ENCODE results near the gene SLC45A1.

The SLC45A1 gene

GRCh38 chr1:8281843-8282509 lies 35.9 kb upstream of the SLC45A1 start:
- no peak for TF ChIP-seq CTCF (IDR thresholded peaks at IDR 0.05; ENCODE audit: borderline replicate concordance, control extremely low read depth, extremely low read depth, insufficient read depth, missing control alignments)
- in situ Hi-C loops (cut with MboI; ENCODE audit: low sequenced_read_pairs, unreplicated experiment) = no loop called here
- no peak for DNase-seq (ENCODE audit: low spot score)

- DNase-seq (ENCODE audit: low spot score) = peak; percentile 82
- in situ Hi-C loops (cut with MboI; ENCODE audit: low sequenced_read_pairs, unreplicated experiment) = no loop called here
- TF ChIP-seq CTCF (IDR thresholded peaks at IDR 0.05; ENCODE audit: borderline replicate concordance, control extremely low read depth, extremely low read depth, insufficient read depth, missing control alignments) = no peak
Observed at GRCh38 chr1:8283058-8283884, 34.6 kb upstream of the SLC45A1 start.

GRCh38 chr1:8284127-8284526 lies 33.8 kb upstream of the SLC45A1 start:
- in situ Hi-C loops (cut with MboI; ENCODE audit: low sequenced_read_pairs, unreplicated experiment) = no loop called here
- no peak for TF ChIP-seq CTCF (IDR thresholded peaks at IDR 0.05; ENCODE audit: borderline replicate concordance, control extremely low read depth, extremely low read depth, insufficient read depth, missing control alignments)

GRCh38 chr1:8285103-8285502 lies 32.8 kb upstream of the SLC45A1 start:
- in situ Hi-C loops (cut with MboI; ENCODE audit: low sequenced_read_pairs, unreplicated experiment) = no loop called here
- no peak for DNase-seq (ENCODE audit: low spot score)
- no peak for TF ChIP-seq CTCF (IDR thresholded peaks at IDR 0.05; ENCODE audit: borderline replicate concordance, control extremely low read depth, extremely low read depth, insufficient read depth, missing control alignments)

More at GRCh38 chr1:8284127-8284526, 33.8 kb upstream of the SLC45A1 start:
- DNase-seq (ENCODE audit: low spot score) = no peak

- in situ Hi-C loops (cut with MboI; ENCODE audit: low sequenced_read_pairs, unreplicated experiment) = no loop called here
- no peak for TF ChIP-seq CTCF (IDR thresholded peaks at IDR 0.05; ENCODE audit: borderline replicate concordance, control extremely low read depth, extremely low read depth, insufficient read depth, missing control alignments)
- no peak for DNase-seq (ENCODE audit: low spot score)
Observed at GRCh38 chr1:8285965-8286364, 31.9 kb upstream of the SLC45A1 start.

- in situ Hi-C loops (cut with MboI; ENCODE audit: low sequenced_read_pairs, unreplicated experiment) = no loop called here
- no peak for DNase-seq (ENCODE audit: low spot score)
- no peak for TF ChIP-seq CTCF (IDR thresholded peaks at IDR 0.05; ENCODE audit: borderline replicate concordance, control extremely low read depth, extremely low read depth, insufficient read depth, missing control alignments)
Observed at GRCh38 chr1:8293118-8293517, 24.8 kb upstream of the SLC45A1 start.

Data from GM13976 (cell line).